ENCODE measurements around the gene TBC1D3D.
"Not testable (repeated sequence)": the region's sequence is repeated elsewhere in the genome, so short reads cannot be mapped to it uniquely, and the experiment has no call there.

The TBC1D3D gene

DNA sequence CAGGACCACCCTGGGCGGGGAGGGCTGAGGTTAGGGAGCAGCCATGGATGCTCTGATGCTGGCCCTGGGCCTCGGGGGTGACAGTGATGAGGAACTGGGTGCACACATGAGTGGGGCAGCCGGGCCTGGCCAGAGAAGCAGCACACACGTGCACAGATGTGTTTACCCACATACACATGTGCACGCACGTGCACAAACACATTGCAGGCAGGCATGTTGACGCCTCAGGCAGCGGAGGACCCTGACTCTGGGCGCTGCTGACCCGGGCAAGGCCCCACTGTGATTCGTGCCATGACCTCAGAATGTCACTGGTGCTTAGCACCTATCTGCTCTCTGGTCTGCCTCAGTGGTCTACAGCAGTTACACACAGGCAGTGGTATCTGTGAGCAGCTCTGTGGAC is at the start of gene TBC1D3D:
TSS of gene TBC1D3D (plus strand) at position 301 of the 400 bp plus-strand sequence. CDS start 1,585 bp downstream, outside the sequence.
- DNase-seq, result not testable (repeated sequence)

DNA sequence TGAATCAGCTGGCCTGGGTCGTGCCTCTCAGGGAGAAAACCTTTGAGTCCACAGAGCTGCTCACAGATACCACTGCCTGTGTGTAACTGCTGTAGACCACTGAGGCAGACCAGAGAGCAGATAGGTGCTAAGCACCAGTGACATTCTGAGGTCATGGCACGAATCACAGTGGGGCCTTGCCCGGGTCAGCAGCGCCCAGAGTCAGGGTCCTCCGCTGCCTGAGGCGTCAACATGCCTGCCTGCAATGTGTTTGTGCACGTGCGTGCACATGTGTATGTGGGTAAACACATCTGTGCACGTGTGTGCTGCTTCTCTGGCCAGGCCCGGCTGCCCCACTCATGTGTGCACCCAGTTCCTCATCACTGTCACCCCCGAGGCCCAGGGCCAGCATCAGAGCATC is 14.8 kb upstream of the TBC1D3D start, which contains the start of gene TBC1D3L:
TSS of gene TBC1D3L (minus strand) at position 101 of the 400 bp plus-strand sequence. CDS start 1,540 bp downstream, outside the sequence.
- DNase-seq, result not testable (repeated sequence)
